Effector CD4-positive, alpha-beta T cell (primary cell): Measurements from ENCODE around the gene DPH5.

Experiments used
- DNase-seq: peaks from one replicate; pipeline ENCODE4 v3.0.0-alpha.2; 2020

Gene DPH5

GRCh38 chr1:101029184-101029583 lies 3.6 kb upstream of the DPH5 start:
- DNase-seq, result no peak

GRCh38 chr1:101028466-101028865 lies 2.9 kb upstream of the DPH5 start:
- no peak for DNase-seq

GRCh38 chr1:101027194-101027772 lies 1.7 kb upstream of the DPH5 start:
- DNase-seq, result no peak

GRCh38 chr1:101026430-101026788 lies 825 bp upstream of the DPH5 start:
- no peak for DNase-seq

GRCh38 chr1:101025283-101025656 lies 314 bp downstream of the DPH5 start:
- no peak for DNase-seq

GRCh38 chr1:101022294-101022693 lies 3.3 kb downstream of the DPH5 start:
- DNase-seq, result no peak

GRCh38 chr1:101017448-101017847 lies 8.1 kb downstream of the DPH5 start:
- no peak for DNase-seq

GRCh38 chr1:101013776-101014175 lies 11.8 kb downstream of the DPH5 start:
- no peak for DNase-seq

GRCh38 chr1:101008229-101008834 lies 17.3 kb downstream of the DPH5 start:
- no peak for DNase-seq

- DNase-seq, result no peak
Measured at GRCh38 chr1:101006553-101006952, 19.0 kb downstream of the DPH5 start.

- no peak for DNase-seq
Measured at GRCh38 chr1:101005871-101006270, 19.7 kb downstream of the DPH5 start.

GRCh38 chr1:101005183-101005582 lies 20.4 kb downstream of the DPH5 start:
- no peak for DNase-seq

GRCh38 chr1:101004670-101005069 lies 20.9 kb downstream of the DPH5 start:
- no peak for DNase-seq

GRCh38 chr1:101004061-101004460 lies 21.5 kb downstream of the DPH5 start:
- DNase-seq, result no peak

GRCh38 chr1:101003012-101003650 lies 22.5 kb downstream of the DPH5 start:
- DNase-seq, result no peak

- no peak for DNase-seq
Measured at GRCh38 chr1:101002551-101002950, 23.0 kb downstream of the DPH5 start.

GRCh38 chr1:101000131-101000873 lies 25.3 kb downstream of the DPH5 start:
- DNase-seq, result no peak

GRCh38 chr1:100998426-100998825 lies 27.2 kb downstream of the DPH5 start:
- no peak for DNase-seq

- DNase-seq, result no peak
Measured at GRCh38 chr1:100995198-100995988, 30.2 kb downstream of the DPH5 start.

- DNase-seq, result no peak
Measured at GRCh38 chr1:100989306-100990077, 36.1 kb downstream of the DPH5 start.

- DNase-seq, result no peak
Measured at GRCh38 chr1:100988121-100988520, 37.5 kb downstream of the DPH5 start.

GRCh38 chr1:100982793-100983192 lies 42.8 kb downstream of the DPH5 start:
- no peak for DNase-seq
